ENCODE results near the gene TNC.

The TNC gene

DNA sequence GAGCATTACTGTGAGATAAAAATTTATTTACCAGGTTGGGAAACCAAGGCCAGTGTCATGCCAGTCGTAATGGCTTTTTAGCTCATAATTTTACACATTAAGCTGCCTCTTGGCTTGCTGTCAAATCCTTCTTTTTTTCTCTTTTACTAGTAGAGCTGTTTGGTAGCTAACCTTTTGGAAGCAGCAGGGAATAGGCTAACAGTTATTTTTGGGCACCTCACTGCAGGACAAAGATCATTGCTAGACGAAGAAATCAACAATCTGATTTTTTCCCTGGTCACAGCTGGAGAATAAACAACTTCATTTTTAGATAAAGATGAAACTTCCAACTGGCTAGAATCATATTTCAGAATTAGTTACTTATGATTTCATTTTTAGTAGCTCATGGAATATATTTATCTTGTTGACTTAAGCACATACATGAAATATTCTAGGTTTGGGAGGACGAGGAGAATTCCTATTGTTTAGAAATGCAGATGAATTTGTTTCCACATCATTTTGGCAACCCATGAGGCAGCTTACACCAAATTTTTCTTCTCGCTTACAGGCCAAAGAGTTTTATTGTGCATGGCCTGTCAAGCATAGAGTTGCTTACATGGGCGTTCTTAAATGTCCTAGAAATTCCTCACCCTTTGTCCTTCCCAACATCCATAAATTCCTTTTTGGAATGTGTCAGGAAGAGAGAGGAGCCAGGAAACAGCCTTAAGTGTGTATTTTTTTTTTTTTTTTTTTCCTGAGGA lies 19.6 kb downstream of the TNC start:
- CTCF ChIA-PET, result no interaction called here
- DNase-seq (ENCODE audit: extremely low spot score), result no peak
- POLR2A ChIA-PET, result interaction anchor here (0.5 kb wide), 1 partner anchor 20 kb away, joined by 3 read pairs; no protein-coding TSS in a partner anchor
- TF ChIP-seq ELF4 (IDR thresholded peaks at IDR 0.05), result no peak

DNA sequence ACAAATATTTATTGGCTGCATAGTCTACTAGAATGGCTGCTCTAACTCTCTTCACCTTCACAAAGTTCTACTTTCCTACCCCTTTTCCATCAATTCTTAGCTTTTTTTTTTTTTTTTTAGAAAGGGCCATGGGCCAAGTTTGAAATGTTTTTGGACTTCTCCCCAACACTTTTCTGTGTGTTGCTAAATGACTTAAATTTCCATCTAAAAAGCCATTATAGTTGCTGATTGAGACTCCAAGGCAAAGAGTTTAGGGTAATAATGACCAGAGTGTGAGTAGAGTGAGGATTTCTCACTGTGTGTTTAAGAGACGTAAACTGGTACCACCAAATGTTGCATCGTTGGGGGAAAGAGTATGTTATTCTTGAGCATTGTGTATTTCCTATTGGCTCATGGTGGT lies 24.4 kb downstream of the TNC start:
- TF ChIP-seq ZNF384 (IDR thresholded peaks at IDR 0.05) (no peak), TARDBP (IDR thresholded peaks at IDR 0.05) (no peak), BHLHE40 (IDR thresholded peaks at IDR 0.05; ENCODE audit: borderline replicate concordance) (no peak), SP1 (IDR thresholded peaks at IDR 0.05) (no peak), ELF4 (IDR thresholded peaks at IDR 0.05) (no peak), FOXK2 (IDR thresholded peaks at IDR 0.05) (no peak), NFRKB (IDR thresholded peaks at IDR 0.05) (no peak), ARNT (IDR thresholded peaks at IDR 0.05) (no peak), PKNOX1 (IDR thresholded peaks at IDR 0.05) (no peak), HDGF (IDR thresholded peaks at IDR 0.05; ENCODE audit: borderline replicate concordance) (no peak), FOXA1 (IDR thresholded peaks at IDR 0.05) (no peak), CTBP1 (IDR thresholded peaks at IDR 0.05; ENCODE audit: borderline replicate concordance) (no peak)
- ChIA-PET POLR2A (no interaction called here), CTCF (no interaction called here)
- DNase-seq (ENCODE audit: extremely low spot score), result no peak

GRCh38 chr9:115090486-115090885 lies 27.5 kb downstream of the TNC start:
- DNase-seq (ENCODE audit: extremely low spot score), result no peak
- ChIA-PET POLR2A (no interaction called here), CTCF (interaction anchor here (0.6 kb wide), 1 partner anchor 142 kb away, joined by 3 read pairs; no protein-coding TSS in a partner anchor)
- no peak for TF ChIP-seq ZNF384 (IDR thresholded peaks at IDR 0.05)
- TF ChIP-seq HDGF (IDR thresholded peaks at IDR 0.05; ENCODE audit: borderline replicate concordance), result no peak
- TF ChIP-seq TARDBP (IDR thresholded peaks at IDR 0.05), result no peak
- TF ChIP-seq L3MBTL2 (conservative IDR thresholded peaks at IDR 0.05), result no peak
- no peak for TF ChIP-seq CTBP1 (IDR thresholded peaks at IDR 0.05; ENCODE audit: borderline replicate concordance)
- no peak for TF ChIP-seq SUZ12 (IDR thresholded peaks at IDR 0.05)
- TF ChIP-seq FOXA1 (IDR thresholded peaks at IDR 0.05), result no peak
- no peak for TF ChIP-seq NFRKB (IDR thresholded peaks at IDR 0.05)
- no peak for TF ChIP-seq ARNT (IDR thresholded peaks at IDR 0.05)
- no peak for TF ChIP-seq ELF4 (IDR thresholded peaks at IDR 0.05)
- no peak for TF ChIP-seq FOXM1 (IDR thresholded peaks at IDR 0.05; ENCODE audit: borderline replicate concordance)
- TF ChIP-seq SP1 (IDR thresholded peaks at IDR 0.05), result no peak
- no peak for TF ChIP-seq PKNOX1 (IDR thresholded peaks at IDR 0.05)
- no peak for TF ChIP-seq LEF1 (IDR thresholded peaks at IDR 0.05; ENCODE audit: borderline replicate concordance)
- no peak for TF ChIP-seq BHLHE40 (IDR thresholded peaks at IDR 0.05; ENCODE audit: borderline replicate concordance)
- no peak for TF ChIP-seq FOXK2 (IDR thresholded peaks at IDR 0.05)

DNA sequence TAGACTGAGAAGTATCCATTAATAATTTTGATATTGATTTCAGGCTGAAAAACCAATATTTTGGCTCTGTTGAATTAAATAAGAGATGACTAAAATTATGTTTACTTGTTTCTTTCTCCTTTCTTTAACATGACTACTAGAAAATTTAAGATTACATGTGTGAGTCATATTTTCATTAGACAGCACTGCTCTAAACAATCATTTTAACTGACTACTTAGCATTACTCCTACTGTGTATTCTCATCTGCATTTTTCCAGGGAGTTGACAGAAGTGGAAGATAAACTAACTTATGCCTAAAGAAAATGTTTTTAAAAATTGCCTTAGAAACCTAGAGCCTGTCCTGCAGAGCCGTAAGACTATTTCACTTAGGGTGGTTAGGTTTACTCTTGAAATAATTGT lies 29.1 kb downstream of the TNC start:
- TF ChIP-seq ARNT (IDR thresholded peaks at IDR 0.05) (no peak), FOXA1 (IDR thresholded peaks at IDR 0.05) (no peak), ELF4 (IDR thresholded peaks at IDR 0.05) (no peak), CTBP1 (IDR thresholded peaks at IDR 0.05; ENCODE audit: borderline replicate concordance) (no peak), BHLHE40 (IDR thresholded peaks at IDR 0.05; ENCODE audit: borderline replicate concordance) (no peak), NFRKB (IDR thresholded peaks at IDR 0.05) (no peak), SP1 (IDR thresholded peaks at IDR 0.05) (no peak), FOXM1 (IDR thresholded peaks at IDR 0.05; ENCODE audit: borderline replicate concordance) (no peak), PKNOX1 (IDR thresholded peaks at IDR 0.05) (no peak), LEF1 (IDR thresholded peaks at IDR 0.05; ENCODE audit: borderline replicate concordance) (no peak), ZNF384 (IDR thresholded peaks at IDR 0.05) (no peak)
- ChIA-PET CTCF (no interaction called here), POLR2A (no interaction called here)
- DNase-seq (ENCODE audit: extremely low spot score), result no peak

- ChIA-PET CTCF (no interaction called here), POLR2A (no interaction called here)
- DNase-seq (ENCODE audit: extremely low spot score), result no peak
- no peak for TF ChIP-seq ZNF384 (IDR thresholded peaks at IDR 0.05)
- no peak for TF ChIP-seq LEF1 (IDR thresholded peaks at IDR 0.05; ENCODE audit: borderline replicate concordance)
- no peak for TF ChIP-seq PKNOX1 (IDR thresholded peaks at IDR 0.05)
- no peak for TF ChIP-seq CTBP1 (IDR thresholded peaks at IDR 0.05; ENCODE audit: borderline replicate concordance)
- TF ChIP-seq FOXA1 (IDR thresholded peaks at IDR 0.05), result no peak
- no peak for TF ChIP-seq FOXK2 (IDR thresholded peaks at IDR 0.05)
- TF ChIP-seq TARDBP (IDR thresholded peaks at IDR 0.05), result no peak
- TF ChIP-seq L3MBTL2 (conservative IDR thresholded peaks at IDR 0.05), result no peak
- no peak for TF ChIP-seq ELF4 (IDR thresholded peaks at IDR 0.05)
- TF ChIP-seq BHLHE40 (IDR thresholded peaks at IDR 0.05; ENCODE audit: borderline replicate concordance), result no peak
- TF ChIP-seq SUZ12 (IDR thresholded peaks at IDR 0.05), result no peak
- no peak for TF ChIP-seq NFRKB (IDR thresholded peaks at IDR 0.05)
- TF ChIP-seq HDGF (IDR thresholded peaks at IDR 0.05; ENCODE audit: borderline replicate concordance), result no peak
- no peak for TF ChIP-seq ARNT (IDR thresholded peaks at IDR 0.05)
- TF ChIP-seq SP1 (IDR thresholded peaks at IDR 0.05), result no peak
These were observed 31.1 kb downstream of the TNC start for GRCh38 chr9:115086886-115087285.

GRCh38 chr9:115086461-115086860 lies 31.5 kb downstream of the TNC start:
- POLR2A ChIA-PET, result no interaction called here
- CTCF ChIA-PET, result no interaction called here
- no peak for DNase-seq (ENCODE audit: extremely low spot score)
- TF ChIP-seq PKNOX1 (IDR thresholded peaks at IDR 0.05), result no peak
- TF ChIP-seq FOXA1 (IDR thresholded peaks at IDR 0.05), result no peak
- no peak for TF ChIP-seq SUZ12 (IDR thresholded peaks at IDR 0.05)
- TF ChIP-seq SP1 (IDR thresholded peaks at IDR 0.05), result no peak
- no peak for TF ChIP-seq HDGF (IDR thresholded peaks at IDR 0.05; ENCODE audit: borderline replicate concordance)
- no peak for TF ChIP-seq TARDBP (IDR thresholded peaks at IDR 0.05)
- TF ChIP-seq L3MBTL2 (conservative IDR thresholded peaks at IDR 0.05), result no peak
- TF ChIP-seq CTBP1 (IDR thresholded peaks at IDR 0.05; ENCODE audit: borderline replicate concordance), result no peak
- TF ChIP-seq ZNF384 (IDR thresholded peaks at IDR 0.05), result no peak
- no peak for TF ChIP-seq ARNT (IDR thresholded peaks at IDR 0.05)
- no peak for TF ChIP-seq FOXK2 (IDR thresholded peaks at IDR 0.05)
- TF ChIP-seq NFRKB (IDR thresholded peaks at IDR 0.05), result no peak
- no peak for TF ChIP-seq LEF1 (IDR thresholded peaks at IDR 0.05; ENCODE audit: borderline replicate concordance)
- TF ChIP-seq FOXM1 (IDR thresholded peaks at IDR 0.05; ENCODE audit: borderline replicate concordance), result no peak
- TF ChIP-seq BHLHE40 (IDR thresholded peaks at IDR 0.05; ENCODE audit: borderline replicate concordance), result no peak
- no peak for TF ChIP-seq ELF4 (IDR thresholded peaks at IDR 0.05)

Data from HEK293T (cell line).